GM20000 (cell line): ENCODE measurements around the gene ASCC3.
"Not testable (repeated sequence)": the region's sequence is repeated elsewhere in the genome, so short reads cannot be mapped to it uniquely, and the experiment has no call there.

Experiments used
- DNase-seq: peaks from one replicate; pipeline ENCODE4 v3.0.0; 2012; ENCODE audit warnings: low spot score
- TF ChIP-seq, protein P1 (sequence below): IDR thresholded peaks from 2 replicates; pipeline ENCODE4 v1.5.1; 2012; ENCODE audit warnings: mild to moderate bottlenecking, control low read depth; ENCODE audit errors: extremely low read depth, missing control alignments

The ASCC3 gene

DNA sequence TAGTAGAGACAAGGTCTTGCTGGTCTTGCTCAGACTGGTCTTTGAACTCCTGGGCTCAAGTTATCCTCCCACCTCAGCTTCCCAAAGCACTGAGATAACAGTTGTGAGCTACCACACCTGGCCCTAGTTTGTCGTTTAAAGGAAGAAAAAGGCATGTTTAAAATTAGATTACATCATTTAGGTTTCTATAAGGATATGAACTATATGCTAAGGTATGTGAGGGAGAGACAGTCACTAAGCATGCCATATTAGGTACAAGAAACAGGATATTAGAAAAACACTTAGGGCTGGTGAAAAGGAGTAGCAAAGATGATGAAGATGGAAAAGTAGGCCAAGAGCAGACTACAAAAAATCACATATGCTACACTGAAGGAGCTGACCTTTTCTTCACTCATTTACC lies 106.4 kb downstream of the ASCC3 start:
- no peak for DNase-seq
- TF ChIP-seq, protein P1, sequence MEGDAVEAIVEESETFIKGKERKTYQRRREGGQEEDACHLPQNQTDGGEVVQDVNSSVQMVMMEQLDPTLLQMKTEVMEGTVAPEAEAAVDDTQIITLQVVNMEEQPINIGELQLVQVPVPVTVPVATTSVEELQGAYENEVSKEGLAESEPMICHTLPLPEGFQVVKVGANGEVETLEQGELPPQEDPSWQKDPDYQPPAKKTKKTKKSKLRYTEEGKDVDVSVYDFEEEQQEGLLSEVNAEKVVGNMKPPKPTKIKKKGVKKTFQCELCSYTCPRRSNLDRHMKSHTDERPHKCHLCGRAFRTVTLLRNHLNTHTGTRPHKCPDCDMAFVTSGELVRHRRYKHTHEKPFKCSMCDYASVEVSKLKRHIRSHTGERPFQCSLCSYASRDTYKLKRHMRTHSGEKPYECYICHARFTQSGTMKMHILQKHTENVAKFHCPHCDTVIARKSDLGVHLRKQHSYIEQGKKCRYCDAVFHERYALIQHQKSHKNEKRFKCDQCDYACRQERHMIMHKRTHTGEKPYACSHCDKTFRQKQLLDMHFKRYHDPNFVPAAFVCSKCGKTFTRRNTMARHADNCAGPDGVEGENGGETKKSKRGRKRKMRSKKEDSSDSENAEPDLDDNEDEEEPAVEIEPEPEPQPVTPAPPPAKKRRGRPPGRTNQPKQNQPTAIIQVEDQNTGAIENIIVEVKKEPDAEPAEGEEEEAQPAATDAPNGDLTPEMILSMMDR = no peak

DNA sequence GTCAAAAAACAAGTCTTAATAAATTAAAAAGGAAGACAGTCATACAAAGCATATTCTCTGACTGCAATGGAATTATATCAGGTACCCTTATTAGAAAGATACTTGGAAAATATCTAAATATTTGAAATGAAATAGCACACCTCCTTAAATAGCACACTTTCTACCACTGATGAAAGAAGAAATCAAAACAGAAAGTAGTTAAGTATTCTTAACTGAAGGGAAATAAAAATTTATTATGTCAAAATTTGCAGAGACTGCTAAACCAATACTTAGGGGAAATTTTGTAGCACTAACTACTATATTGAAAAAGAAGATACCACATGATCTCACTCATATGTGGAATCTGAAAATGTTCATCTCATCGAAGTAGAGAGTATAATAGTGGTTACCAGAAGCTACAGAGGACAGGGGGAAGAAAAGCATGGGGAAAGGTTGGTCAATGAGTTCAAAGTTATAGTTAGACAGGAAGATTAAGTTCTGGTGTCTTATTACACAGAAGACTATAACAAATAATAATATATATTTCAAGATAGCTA lies 112.2 kb downstream of the ASCC3 start:
- no peak for DNase-seq

DNA sequence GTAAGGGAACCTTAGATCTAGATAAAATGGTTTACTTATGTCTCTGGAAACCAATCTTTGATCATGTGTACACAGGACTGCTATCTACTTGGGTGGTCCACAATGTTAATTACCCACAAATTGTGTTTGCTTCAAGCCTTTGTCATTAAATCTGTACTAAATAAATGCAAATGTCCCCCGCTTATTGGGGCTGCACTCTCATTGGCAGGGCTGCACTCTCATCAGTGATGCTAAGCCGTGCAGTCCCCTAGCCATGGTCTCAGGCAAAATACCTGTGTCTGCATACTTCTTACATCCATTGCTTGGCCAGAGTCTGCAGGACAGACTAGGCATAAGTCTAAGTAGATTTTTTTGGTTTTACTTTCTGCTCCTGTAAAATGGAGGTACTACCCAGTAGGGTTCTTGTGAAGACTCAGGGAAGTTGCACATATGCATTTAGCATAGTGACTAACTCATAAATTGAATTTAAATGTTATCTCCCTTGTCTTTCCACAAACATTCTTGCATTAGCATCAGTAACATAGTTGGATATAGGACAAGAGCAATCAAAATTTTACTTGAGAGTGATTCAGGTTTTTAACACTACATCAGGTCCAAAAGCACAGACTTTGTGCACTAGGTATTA lies 117.4 kb downstream of the ASCC3 start:
- TF ChIP-seq, protein P1 = no peak
- DNase-seq = no peak

More for the DNA sequence above, 112.2 kb downstream of the ASCC3 start:
- TF ChIP-seq, protein P1 = no peak

DNA sequence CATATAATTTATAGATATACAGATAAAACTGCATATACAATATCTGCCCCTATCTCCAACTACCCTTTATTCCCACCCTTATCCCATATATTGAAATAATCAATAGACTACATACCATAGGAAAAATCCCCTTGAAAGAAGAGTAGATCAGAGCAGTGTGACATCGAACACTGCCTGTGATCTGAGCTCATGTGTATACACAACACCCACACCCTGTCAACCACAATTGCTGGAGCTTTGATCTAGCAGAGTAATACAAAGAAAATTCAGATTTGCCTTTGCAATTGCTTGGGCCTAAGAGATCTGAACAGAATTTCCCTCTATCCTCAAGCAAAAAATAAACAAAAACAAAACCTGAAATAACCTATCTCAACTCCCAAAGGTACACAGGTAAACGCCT lies 119.3 kb downstream of the ASCC3 start:
- TF ChIP-seq, protein P1 = no peak
- no peak for DNase-seq

DNA sequence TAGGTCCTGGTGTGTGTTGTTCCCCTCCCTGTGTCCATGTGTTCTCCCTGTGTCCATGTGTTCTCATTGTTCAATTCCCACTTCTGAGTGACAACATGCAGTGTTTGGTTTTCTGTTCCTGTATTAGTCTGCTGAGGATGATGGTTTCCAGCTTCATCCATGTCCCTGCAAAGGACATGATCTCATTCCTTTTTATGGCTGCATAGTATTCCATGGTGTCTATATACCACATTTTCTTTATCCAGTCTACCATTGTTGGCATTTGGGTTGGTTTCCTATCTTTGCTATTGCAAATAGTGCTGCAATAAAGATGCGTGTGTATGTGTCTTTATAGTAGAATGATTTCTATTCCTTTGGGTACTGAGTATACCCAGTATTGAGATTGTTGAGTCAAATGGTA lies 122.7 kb downstream of the ASCC3 start:
- DNase-seq = not testable (repeated sequence)

DNA sequence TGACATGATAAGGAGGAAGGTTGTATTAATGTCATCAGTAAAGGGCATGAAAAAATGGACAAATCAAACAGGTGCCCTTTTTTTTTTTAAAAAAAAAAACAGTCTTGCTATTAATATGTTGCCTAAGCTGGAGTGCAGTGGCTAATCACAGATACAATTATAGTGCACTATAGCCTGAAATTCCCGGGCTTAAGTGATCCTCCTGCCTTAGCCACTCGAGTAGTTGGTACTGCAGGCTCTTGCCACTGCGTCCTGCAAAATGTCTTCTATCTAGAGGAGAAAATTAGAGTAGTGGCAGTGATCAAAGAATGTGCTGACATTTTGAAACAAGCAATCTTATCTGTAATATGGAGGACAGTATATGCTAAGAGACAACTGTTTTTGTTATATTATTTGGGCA lies 127.7 kb downstream of the ASCC3 start:
- TF ChIP-seq, protein P1 = no peak
- no peak for DNase-seq

DNA sequence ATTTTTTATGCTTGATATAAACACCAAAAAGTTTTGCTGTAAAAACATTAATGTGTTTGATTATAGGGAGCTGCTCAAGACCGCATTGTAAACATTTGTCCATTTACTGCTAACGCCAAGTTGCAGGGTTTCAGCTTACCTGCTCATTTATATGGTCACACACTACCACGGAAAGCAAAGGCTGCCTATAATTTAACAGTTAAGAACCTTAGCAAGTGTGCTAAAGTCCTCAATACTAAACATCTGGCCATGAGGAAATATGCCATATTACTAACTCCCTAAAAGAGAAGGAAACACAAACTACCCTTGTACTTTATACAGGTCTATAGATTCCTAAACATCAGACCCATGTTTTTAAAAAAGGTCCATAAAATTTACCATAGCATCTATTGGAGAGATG lies 129.5 kb downstream of the ASCC3 start:
- TF ChIP-seq, protein P1 = no peak
- DNase-seq = no peak

DNA sequence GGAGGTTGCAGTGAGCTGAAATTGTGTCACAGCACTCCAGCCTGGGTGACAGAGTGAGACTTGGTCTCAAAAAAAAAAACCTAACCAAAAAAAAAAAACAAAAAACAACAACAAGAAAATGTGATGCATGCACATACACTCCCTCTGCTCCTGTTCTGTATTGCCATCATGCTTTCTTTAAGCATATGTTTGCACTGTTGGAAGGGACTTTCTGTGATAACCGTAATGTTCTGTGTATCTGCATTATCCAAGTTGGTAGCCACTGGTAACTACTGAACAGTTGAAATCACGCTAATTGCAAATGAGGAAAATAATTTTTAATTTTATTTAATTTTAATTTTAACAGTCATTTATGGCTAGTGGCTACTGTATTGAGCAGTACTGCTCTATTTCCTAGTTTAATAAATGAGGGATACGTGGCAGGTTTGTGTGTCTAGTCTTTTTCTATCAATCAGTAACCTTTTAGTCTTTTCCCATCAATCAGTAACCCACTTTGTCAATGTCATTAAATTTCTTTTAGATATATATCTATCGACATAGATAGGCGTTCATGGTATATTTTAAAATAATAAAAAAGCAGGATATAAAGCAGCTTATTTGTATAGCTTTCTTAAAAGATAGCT lies 135.6 kb downstream of the ASCC3 start:
- TF ChIP-seq, protein P1 = no peak
- no peak for DNase-seq
